ENCODE measurements around the gene HIPK3.

HIPK3 gene

DNA sequence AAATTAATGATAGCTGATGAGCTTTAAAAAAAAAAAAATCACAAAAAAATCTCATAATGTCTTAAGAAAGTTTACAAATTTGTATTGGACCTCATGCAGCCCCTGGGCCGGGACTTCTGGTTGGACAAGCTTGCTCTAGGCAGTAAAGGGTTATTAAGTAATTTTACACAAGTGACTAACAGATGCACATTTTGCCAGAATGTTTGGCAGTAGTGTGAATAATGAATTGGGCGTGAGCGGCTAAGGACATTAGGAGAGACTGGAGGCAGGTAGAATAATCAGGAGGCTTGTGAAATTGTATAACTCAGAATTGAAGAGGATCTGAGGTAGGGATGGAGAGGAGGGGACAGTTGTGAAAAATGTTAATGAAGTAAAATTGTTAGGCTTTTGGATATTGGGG lies 77.4 kb downstream of the HIPK3 start:
- Histone ChIP-seq H3K27me3 (ENCODE audit: insufficient read depth, low read depth, severe bottlenecking) (no peaks in the 10 kb centered on the region), H3K36me3 (peaks cover 8% of the 10 kb centered on the region), H3K27ac (no peak overlapping the region), H3K9me3 (ENCODE audit: severe bottlenecking) (no peaks in the 10 kb centered on the region), H3K4me3 (ENCODE audit: low read depth, low read length) (no peak overlapping the region)
- no peak for DNase-seq
- TF ChIP-seq, protein P1, sequence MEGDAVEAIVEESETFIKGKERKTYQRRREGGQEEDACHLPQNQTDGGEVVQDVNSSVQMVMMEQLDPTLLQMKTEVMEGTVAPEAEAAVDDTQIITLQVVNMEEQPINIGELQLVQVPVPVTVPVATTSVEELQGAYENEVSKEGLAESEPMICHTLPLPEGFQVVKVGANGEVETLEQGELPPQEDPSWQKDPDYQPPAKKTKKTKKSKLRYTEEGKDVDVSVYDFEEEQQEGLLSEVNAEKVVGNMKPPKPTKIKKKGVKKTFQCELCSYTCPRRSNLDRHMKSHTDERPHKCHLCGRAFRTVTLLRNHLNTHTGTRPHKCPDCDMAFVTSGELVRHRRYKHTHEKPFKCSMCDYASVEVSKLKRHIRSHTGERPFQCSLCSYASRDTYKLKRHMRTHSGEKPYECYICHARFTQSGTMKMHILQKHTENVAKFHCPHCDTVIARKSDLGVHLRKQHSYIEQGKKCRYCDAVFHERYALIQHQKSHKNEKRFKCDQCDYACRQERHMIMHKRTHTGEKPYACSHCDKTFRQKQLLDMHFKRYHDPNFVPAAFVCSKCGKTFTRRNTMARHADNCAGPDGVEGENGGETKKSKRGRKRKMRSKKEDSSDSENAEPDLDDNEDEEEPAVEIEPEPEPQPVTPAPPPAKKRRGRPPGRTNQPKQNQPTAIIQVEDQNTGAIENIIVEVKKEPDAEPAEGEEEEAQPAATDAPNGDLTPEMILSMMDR (IDR thresholded peaks at IDR 0.05; ENCODE audit: low read depth, low read length): no peak

DNA sequence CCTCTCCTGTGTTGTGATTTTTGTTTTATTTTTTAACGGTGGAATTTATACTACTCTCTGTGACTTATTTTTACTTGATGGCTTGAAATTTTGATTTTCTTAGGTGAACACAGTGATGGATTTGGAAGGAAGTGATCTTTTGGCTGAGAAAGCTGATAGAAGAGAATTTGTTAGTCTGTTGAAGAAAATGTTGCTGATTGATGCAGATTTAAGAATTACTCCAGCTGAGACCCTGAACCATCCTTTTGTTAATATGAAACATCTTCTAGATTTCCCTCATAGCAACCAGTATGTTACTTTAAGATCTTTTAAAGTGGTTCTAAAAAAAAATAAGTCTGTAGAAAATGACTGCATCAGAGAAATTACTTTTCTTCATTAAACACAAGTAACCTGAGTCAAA lies 82.1 kb downstream of the HIPK3 start:
- Histone ChIP-seq H3K9me3 (ENCODE audit: severe bottlenecking) (no peaks in the 10 kb centered on the region), H3K36me3 (peaks cover 18% of the 10 kb centered on the region), H3K4me3 (ENCODE audit: low read depth, low read length) (no peak overlapping the region), H3K27ac (no peak overlapping the region), H3K27me3 (ENCODE audit: insufficient read depth, low read depth, severe bottlenecking) (no peaks in the 10 kb centered on the region)
- DNase-seq: no peak
- TF ChIP-seq, protein P1 (IDR thresholded peaks at IDR 0.05; ENCODE audit: low read depth, low read length): no peak

DNA sequence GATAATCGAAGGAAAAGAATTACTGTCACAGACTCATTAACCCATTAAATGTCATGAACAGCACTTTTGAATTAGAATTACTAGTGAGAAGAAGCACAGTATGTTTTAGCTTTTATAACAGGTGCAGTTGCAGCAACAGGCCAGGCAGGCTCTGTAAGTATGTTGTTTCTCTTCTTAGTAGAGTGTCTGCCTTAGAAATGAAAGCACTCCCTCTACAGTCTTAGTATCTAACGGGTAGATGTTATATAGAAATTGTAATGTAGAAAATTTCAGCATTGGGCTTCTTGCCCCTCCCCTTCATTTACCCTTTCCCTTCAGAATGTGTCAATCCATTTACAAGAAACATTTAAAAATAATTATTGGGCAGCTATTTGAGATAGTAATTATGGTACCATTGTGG lies 87.4 kb downstream of the HIPK3 start:
- DNase-seq: no peak
- no peaks in the 10 kb centered on the region for H3K9me3 ChIP-seq (ENCODE audit: severe bottlenecking)
- H3K27ac ChIP-seq: no peak overlapping the region
- peaks cover 15% of the 10 kb centered on the region for H3K36me3 ChIP-seq
- TF ChIP-seq, protein P1 (IDR thresholded peaks at IDR 0.05; ENCODE audit: low read depth, low read length): no peak
- H3K27me3 ChIP-seq (ENCODE audit: insufficient read depth, low read depth, severe bottlenecking): no peaks in the 10 kb centered on the region
- H3K4me3 ChIP-seq (ENCODE audit: low read depth, low read length): no peak overlapping the region

DNA sequence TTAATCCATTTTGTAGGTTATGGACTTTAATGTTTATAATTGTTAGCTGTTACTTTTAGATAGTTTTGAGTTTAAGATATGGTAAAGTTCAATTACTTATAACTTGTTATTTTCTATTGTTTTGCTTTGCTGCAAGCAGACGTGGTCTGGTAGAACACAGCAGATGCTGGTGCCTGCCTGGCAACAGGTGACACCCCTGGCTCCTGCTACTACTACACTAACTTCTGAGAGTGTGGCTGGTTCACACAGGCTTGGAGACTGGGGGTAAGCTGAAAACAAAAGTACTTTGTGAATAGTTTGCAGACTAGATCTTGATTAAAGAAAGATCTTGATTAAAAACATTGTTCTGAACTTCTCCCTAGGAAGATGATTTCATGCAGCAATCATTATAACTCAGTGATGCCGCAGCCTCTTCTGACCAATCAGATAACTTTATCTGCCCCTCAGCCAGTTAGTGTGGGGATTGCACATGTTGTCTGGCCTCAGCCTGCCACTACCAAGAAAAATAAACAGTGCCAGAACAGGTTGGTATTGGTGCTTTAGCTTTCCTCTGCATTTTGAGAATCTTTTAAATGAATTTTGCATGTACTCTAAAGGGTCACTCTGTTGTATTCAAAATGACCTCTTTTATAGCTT lies 90.4 kb downstream of the HIPK3 start:
- Histone ChIP-seq H3K4me3 (ENCODE audit: low read depth, low read length) (no peak overlapping the region), H3K36me3 (peaks cover 25% of the 10 kb centered on the region), H3K27me3 (ENCODE audit: insufficient read depth, low read depth, severe bottlenecking) (no peaks in the 10 kb centered on the region), H3K9me3 (ENCODE audit: severe bottlenecking) (no peaks in the 10 kb centered on the region), H3K27ac (no peak overlapping the region)
- TF ChIP-seq, protein P1 (IDR thresholded peaks at IDR 0.05; ENCODE audit: low read depth, low read length): no peak
- no peak for DNase-seq

DNA sequence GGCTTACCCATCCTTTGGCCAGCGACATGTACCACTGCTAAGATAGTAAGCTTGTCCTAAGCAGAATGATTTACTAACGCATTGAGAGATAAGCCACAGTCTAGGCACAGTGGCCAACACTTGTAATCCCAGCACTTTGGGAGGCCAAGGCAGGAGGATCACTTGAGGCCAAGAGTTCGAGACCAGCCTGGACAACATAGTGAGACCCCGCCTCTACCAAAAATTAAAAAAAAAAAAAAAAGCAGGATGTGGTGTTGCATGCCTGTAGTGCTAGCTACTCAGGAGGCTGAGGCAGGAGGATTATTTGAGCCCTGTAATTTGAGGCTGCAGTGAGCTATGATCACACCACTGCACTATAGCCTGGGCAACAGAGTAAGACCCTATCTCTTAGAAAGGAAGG lies 93.1 kb downstream of the HIPK3 start:
- no peak for DNase-seq
- no peaks in the 10 kb centered on the region for H3K9me3 ChIP-seq (ENCODE audit: severe bottlenecking)
- peaks cover 30% of the 10 kb centered on the region for H3K36me3 ChIP-seq
- no peak overlapping the region for H3K27ac ChIP-seq
- TF ChIP-seq, protein P1 (IDR thresholded peaks at IDR 0.05; ENCODE audit: low read depth, low read length): no peak
- H3K4me3 ChIP-seq (ENCODE audit: low read depth, low read length): no peak overlapping the region
- H3K27me3 ChIP-seq (ENCODE audit: insufficient read depth, low read depth, severe bottlenecking): no peaks in the 10 kb centered on the region

Data from WERI-Rb-1 (cell line).